Glomerular visceral epithelial cell (primary cell): ENCODE measurements around the gene TSACC.

Experiments
- DNase-seq: peaks from one replicate; pipeline ENCODE4 v3.0.0-alpha.2; 2016; ENCODE audit errors: extremely low spot score

TSACC gene

GRCh38 chr1:156376146-156376545 lies 37.8 kb downstream of the TSACC start:
- no peak for DNase-seq

- DNase-seq: no peak
These were observed 38.9 kb downstream of the TSACC start for GRCh38 chr1:156376958-156377919.

GRCh38 chr1:156378557-156378956 lies 40.2 kb downstream of the TSACC start:
- DNase-seq: no peak

- peak; percentile 26 for DNase-seq
These were observed 41.3 kb downstream of the TSACC start for GRCh38 chr1:156379420-156380165.

- DNase-seq: no peak
These were observed 44.2 kb downstream of the TSACC start for GRCh38 chr1:156382561-156382960.

- peak; percentile 55 for DNase-seq
These were observed 44.7 kb downstream of the TSACC start for GRCh38 chr1:156383023-156383422.

- no peak for DNase-seq
These were observed 45.7 kb downstream of the TSACC start for GRCh38 chr1:156384007-156384406.

GRCh38 chr1:156384658-156385057 lies 46.3 kb downstream of the TSACC start:
- no peak for DNase-seq

- peak; percentile 55 for DNase-seq
These were observed 47.3 kb downstream of the TSACC start for GRCh38 chr1:156385534-156386031.

- no peak for DNase-seq
These were observed 48.0 kb downstream of the TSACC start for GRCh38 chr1:156386134-156386901.

GRCh38 chr1:156386949-156387869 lies 48.9 kb downstream of the TSACC start:
- DNase-seq: no peak

- DNase-seq: no peak
These were observed 49.5 kb downstream of the TSACC start for GRCh38 chr1:156387870-156388173.

GRCh38 chr1:156388174-156389137 lies 50.1 kb downstream of the TSACC start:
- DNase-seq: no peak

- no peak for DNase-seq
These were observed 51.0 kb downstream of the TSACC start for GRCh38 chr1:156389311-156389710.

- DNase-seq: no peak
These were observed 52.4 kb downstream of the TSACC start for GRCh38 chr1:156390469-156391365.

- no peak for DNase-seq
These were observed 53.0 kb downstream of the TSACC start for GRCh38 chr1:156391366-156391677.

- DNase-seq: no peak
These were observed 53.4 kb downstream of the TSACC start for GRCh38 chr1:156391701-156392100.

- DNase-seq: no peak
These were observed 54.1 kb downstream of the TSACC start for GRCh38 chr1:156392452-156392853.

- DNase-seq: no peak
These were observed 54.8 kb downstream of the TSACC start for GRCh38 chr1:156393095-156393494.
